Activated CD4-positive, CD25-positive, alpha-beta regulatory T cell treated with anti-CD3 and anti-CD28 coated beads, Interleukin-2, amount 50 U/mL, for 16 hours (primary cell): ENCODE data around the gene RGS12.

ENCODE experiments used
- DNase-seq: peaks from one replicate; pipeline ENCODE4 v3.0.0-alpha.2; 2020; ENCODE audit warnings: low read depth, low spot score

Gene RGS12

GRCh38 chr4:3292571-3293400 is at the start of gene RGS12:
TSS of gene RGS12 (plus strand) at chr4:3293021. CDS start at chr4:3316171, 23,150 bp downstream.
- DNase-seq = peak; percentile 71

- no peak for DNase-seq
Measured at GRCh38 chr4:3243136-3243780, 49.6 kb upstream of the RGS12 start.

- DNase-seq = no peak
Measured at GRCh38 chr4:3244002-3244401, 48.8 kb upstream of the RGS12 start.

- DNase-seq = no peak
Measured at GRCh38 chr4:3244747-3245146, 48.1 kb upstream of the RGS12 start.

GRCh38 chr4:3245676-3246075 is 47.1 kb upstream of the RGS12 start:
- DNase-seq = no peak

- DNase-seq = no peak
Measured at GRCh38 chr4:3246458-3247398, 46.1 kb upstream of the RGS12 start.

GRCh38 chr4:3247399-3248177 is 45.2 kb upstream of the RGS12 start:
- no peak for DNase-seq

GRCh38 chr4:3248178-3248480 is 44.7 kb upstream of the RGS12 start:
- DNase-seq = no peak

GRCh38 chr4:3248811-3249661 is 43.8 kb upstream of the RGS12 start, which contains the start of gene MSANTD1:
TSS of gene MSANTD1 (plus strand) at chr4:3249159. CDS start at chr4:3249223, 64 bp downstream.
- no peak for DNase-seq

- no peak for DNase-seq
Measured at GRCh38 chr4:3249711-3250437, 42.9 kb upstream of the RGS12 start.

GRCh38 chr4:3250438-3250955 is 42.3 kb upstream of the RGS12 start:
- no peak for DNase-seq

GRCh38 chr4:3250956-3251690 is 41.7 kb upstream of the RGS12 start:
- DNase-seq = no peak

- no peak for DNase-seq
Measured at GRCh38 chr4:3251691-3252479, 40.9 kb upstream of the RGS12 start.

- no peak for DNase-seq
Measured at GRCh38 chr4:3252480-3252828, 40.4 kb upstream of the RGS12 start.

- no peak for DNase-seq
Measured at GRCh38 chr4:3252831-3253641, 39.8 kb upstream of the RGS12 start.

- no peak for DNase-seq
Measured at GRCh38 chr4:3253808-3254207, 39.0 kb upstream of the RGS12 start.
